Stimulated activated CD4-positive, alpha-beta T cell treated with anti-CD3 and anti-CD28 coated beads, Interleukin-4, amount 100 ng/mL, for 4 hours (primary cell): ENCODE measurements around the gene ST6GALNAC3.
"Not testable (repeated sequence)": the region's sequence is repeated elsewhere in the genome, so short reads cannot be mapped to it uniquely, and the experiment has no call there.

Source experiments
- DNase-seq, 2 experiments: peaks; one replicate each; pipeline ENCODE4 v3.0.0-alpha.2; 2020

Gene ST6GALNAC3

DNA sequence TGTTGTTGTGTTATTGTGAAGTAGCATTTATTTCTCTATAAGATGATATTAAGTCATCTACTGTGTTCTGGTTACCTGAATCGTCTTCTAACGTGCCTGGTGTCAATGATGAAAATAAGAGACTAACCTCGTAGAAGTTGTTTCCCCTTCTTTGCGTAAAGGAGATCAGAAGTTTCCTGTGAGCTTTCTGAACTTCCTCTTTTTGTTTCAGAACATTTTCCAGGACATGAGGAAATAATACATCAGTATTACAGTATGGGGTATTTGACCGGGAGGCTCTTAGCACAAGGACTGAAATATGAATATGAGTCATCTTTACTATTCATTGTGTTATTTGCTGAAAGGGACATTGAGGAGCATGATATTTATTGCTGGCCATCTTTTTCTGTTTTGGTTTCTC, 1.3 kb downstream of the ST6GALNAC3 start:
- DNase-seq: no peak

DNA sequence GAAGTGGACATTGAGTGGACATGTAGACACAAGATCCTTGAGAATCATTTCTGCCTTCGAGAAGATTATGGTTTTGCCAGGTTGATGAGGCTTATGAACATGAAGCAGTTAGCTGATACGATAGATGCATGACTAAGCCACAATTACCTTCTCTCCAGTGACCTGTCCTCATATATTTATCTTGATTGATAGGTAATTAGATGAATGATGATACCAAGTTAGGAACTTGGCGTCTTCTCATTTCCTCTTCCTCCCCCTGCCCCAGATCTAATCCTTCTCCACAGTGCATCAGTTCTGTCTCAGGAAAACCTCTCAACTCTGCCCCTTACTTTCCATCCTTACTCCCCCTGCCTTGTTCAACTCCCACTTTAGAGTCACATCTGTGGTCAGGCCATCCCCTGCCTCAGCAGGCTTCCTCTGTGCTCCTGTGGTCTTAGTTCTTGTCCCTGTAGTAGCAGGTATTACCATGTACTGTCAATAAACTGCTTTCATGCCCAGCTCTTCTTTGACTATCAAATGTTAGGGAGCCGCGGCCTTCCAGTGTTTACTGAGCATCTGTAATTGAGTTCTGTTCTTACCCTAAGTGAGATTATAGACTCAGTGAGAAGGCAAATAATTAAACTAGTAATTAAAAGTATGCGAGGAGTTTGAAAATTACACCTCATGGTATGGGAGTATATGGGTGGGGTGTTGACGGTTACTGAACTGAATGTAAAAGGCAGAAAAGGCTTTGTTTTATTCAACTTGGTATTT, 5.1 kb downstream of the ST6GALNAC3 start:
- no peak for DNase-seq

DNA sequence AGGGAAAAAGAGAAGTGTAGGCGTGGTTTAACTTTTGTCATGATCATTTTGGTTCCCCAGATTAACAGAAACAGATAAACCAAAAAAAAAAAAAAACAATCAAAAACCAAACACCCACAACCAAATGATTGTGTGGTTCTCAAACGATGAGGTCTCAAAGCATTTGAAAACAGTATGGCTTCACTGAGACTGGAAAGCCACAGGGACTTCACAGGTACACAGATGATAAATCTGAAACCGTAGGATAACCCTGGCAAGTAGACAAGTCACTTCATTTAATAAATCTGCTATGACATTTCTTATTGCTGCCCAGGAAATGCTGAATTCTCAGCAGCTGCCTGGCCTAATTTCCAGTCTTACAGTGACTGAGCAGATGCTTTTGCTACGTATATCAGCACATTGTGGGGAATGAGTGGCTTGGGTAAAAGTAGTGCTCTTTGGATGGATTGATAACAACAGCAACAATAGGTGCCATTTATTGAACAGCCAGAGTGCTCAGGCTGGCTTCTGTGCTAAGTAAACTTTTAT, 6.1 kb downstream of the ST6GALNAC3 start:
- DNase-seq: no peak

DNA sequence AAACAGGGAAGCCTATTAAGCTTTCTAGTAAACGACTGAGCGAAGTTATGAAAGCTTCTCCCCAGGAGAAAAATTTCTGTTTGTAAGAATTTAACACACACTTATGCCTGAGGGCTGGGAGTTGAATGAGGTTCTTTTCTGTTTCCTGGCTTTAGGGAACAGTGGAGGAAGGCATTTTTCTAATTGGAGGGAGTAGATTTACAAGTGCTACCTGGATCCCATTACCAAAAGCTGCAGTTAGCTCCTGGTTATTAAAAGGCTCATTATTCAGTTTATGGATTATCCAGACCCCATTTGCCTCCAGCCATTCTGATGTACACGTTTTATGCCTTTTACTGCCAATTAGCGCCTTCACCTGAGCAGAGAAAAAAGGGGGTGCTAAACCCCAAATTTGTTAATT, 7.5 kb downstream of the ST6GALNAC3 start:
- DNase-seq: no peak

DNA sequence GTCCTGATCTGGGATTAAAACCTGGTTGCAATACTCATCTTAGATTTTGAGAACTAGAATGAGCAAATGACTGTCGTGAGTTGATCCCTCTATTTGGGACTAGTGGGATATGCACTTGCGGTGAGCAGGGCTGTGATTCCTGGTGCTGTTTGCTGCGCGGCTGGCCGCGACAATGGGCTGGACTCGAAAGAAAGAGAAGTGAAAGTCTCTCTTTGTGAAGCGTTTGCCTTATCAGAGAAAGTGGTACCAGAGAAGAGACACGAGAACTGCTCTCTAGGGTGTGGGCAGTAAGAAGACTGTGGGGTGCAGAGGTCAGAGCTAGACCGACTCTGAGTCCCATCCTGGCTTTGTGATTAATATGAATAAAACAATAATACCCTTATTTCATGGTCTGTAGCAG, 8.6 kb downstream of the ST6GALNAC3 start:
- no peak for DNase-seq

DNA sequence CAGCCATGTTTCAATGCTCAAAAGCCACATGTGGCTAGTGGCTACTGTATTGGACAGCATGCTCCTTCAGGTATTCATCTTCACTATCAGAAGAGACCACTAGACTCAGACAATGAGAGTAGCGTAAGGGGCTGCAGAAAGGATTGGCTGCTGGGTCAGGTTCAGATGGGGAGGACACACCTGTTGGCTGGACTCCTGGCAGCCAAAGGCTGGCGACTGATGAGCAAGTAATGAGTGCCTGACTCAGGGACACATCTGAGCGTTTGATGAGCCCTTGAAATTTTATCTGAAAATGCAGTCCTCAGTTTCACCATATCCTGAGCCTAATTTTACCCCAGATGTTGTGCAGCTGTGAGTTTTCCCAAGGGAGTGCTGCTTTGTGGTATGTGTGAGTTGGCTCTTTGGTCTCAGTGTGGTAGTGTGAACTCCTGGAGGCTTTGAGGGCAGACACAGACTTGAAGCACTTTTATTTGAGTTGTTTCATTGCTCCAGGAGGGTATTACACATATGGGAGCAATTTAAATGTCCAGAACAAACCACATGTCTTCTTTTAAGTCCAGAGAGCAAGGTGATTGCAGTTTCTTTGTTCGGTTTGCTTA, 9.6 kb downstream of the ST6GALNAC3 start:
- DNase-seq: no peak

DNA sequence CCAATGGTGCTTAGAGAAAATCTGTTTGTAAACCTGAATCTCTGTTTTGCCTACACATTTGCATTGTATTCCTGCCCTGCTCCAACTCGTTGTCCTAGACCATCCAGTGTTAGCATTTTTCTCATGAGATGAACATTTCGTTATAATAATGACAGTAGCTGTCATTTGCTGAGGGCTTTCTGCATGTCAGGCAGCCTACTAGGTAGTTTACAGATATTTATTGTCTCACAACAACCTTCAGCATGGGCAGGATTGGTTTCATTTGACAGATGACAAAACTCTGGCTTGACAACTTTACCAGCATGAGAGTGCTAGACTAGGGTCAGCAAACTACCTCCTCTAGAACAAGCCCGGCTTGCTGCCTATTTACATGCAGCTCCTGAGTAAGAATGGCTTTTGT, 10.1 kb downstream of the ST6GALNAC3 start:
- no peak for DNase-seq

DNA sequence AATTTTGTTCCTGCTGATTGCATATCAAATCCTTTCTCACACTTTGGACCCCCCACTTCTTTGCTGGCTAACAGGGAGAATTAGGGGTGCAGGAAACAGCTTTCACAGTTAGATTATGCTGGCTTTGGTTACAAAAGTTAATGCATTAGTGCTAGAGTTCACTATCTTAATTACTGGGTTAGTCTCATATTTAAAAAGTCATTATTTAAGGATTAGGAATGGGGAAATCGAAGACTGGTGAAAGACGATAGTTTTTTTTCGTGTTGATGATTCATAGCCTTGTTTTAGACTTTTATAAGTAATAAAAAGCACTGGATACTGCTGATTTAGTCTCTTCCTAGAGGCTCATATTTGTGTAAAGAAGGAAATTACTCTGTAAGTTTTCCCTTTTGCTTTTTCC, 11.6 kb downstream of the ST6GALNAC3 start:
- DNase-seq: no peak

DNA sequence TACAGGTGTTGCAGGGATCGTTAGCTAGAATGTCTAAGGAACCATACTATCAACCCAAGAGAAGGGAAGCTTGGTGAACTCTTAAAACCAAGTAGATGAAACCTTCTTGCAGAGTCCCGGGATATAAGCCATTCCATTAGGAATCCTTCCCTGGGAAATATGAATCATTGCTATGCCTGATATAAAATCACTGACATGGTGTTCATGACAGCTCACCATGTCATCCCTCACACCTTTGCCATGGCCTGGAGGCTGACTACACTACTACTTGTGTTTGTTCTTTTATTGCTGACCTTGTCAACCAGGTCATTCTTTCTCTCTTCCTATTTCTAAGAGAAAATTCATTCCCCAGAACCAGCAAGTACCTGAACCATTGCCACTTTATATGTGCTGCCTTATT, 12.1 kb downstream of the ST6GALNAC3 start:
- DNase-seq: no peak

DNA sequence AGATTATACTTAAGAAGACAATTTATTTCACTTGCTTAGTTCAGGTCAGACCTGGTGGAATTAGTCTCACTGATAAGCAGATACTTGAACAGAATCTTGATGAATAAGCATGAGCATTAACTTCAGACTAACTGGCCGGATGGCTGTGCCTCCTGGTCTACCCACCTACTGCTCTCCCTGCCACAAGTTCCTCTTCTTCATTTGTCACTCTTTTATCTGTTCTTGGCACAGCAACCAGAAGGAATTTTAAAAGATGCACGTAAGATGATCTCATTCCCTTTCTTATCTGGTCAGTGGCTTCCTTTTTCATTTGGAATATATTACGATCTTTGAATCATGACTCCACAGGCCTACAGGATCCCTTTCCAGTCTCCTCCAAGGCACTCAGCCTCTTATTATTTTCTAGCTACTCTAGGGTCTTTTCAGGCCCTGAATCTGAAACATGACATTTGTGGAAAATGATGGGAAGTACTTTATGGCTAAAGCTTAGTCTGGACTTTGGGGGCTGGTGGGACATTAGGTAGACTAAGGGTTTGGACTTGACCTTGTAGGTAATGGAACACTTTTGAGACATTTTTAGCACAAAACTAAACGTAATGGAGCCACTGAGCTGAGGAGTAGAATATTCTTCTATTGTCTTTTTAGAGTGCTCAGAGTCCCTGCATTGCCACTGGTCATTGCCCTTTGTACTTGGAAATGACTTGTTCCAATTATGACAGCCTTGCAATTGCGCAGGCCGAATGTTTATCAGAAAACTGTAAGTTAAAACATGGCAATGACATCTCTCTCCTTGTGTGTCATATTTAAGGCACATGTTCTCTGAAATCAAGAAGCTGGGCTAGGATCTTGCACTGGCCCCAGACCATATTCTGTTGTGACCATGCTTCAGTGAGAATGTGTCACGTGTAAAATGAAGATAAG, 16.0 kb downstream of the ST6GALNAC3 start:
- no peak for DNase-seq

DNA sequence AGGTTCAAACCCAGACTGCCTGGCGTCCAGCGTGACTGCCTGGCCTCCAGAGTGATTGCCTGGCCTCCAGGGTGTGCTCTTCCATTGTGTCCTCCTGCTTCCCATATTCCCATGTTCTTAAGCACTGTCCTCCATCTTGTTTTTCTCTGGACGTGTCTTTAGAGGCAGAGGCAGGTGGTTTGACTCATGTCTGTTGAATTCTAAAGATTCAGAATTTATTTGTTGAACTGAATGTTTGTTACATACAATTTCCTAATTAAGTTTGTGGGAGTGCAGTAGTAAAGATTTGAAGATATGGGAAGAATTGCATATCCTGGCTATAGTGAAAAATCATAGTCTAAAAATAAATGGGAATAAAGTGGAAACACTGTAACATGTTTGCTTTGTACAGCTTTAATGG, 18.3 kb downstream of the ST6GALNAC3 start:
- DNase-seq: no peak

DNA sequence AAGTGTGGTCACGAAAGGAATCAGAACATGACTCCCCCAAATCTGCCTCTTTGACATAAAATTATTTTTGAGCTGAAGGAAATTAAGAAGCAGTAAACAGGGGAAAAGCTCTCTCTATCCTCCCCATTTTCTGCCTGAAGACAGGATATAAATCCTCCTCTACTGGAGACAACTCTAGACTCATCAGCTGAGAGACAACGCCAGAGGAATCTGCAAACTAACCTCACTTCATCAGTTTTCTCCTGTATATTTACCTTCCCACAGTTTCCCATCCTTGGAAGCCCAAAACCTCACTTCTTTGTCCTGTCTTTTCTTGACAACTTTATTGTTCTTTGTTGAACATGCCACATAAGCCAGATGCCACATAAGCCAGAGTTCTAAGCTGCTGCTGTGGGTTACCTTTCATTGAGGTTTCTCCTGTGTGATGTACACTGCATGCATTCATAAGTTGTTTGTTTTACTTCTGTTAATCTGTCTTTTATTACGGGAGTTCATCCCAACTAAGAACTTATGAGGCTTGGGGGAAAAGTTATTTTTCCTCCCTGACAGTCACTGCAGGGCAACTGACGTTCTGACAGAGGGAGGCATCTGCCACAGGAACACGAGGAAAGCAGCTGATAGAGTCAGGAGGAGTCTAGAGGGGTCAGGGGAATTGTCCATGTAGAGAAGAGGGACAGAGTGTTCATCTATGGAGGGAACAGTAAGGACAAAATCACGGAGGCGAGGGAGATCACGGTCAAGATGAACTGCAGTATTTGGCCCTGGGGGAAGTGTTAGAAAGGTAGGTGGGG, 19.2 kb downstream of the ST6GALNAC3 start:
- DNase-seq: no peak

DNA sequence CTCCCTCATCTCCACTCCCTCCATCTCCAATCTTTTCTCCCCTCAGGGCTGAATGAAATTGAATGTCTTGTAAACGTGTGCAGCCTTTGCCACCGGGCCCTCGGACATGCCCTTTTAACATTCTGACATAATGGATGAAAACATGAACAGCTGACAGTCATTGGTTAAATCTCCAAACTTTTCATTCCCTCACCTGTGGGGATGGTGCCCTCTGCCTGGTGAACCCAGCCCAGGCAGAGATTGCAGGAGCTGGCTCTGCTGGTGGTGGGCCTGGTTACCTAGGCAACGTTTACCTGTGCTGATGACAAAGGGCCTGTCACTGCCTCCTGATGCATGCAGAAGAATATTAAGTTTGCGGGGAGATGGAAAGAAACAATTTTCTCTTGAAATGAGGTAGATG, 21.3 kb downstream of the ST6GALNAC3 start:
- DNase-seq: no peak

DNA sequence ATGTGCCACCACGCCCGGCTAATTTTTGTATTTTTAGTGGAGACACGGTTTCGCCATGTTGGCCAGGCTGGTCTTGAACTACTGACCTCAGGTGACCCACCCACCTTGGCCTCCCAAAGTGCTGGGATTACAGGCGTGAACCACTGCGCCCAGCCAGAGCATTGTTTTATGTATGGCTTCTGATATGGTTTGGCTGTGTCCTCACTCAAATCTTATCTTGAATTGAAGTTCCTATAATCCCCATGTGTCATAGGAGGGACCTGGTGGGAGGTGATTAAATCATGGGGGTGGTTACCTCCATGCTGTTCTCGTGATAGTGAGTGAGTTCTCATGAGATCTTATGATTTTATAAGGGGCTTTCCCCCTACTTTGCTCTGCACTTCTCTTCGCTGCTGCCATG, 22.5 kb downstream of the ST6GALNAC3 start:
- DNase-seq: not testable (repeated sequence)

DNA sequence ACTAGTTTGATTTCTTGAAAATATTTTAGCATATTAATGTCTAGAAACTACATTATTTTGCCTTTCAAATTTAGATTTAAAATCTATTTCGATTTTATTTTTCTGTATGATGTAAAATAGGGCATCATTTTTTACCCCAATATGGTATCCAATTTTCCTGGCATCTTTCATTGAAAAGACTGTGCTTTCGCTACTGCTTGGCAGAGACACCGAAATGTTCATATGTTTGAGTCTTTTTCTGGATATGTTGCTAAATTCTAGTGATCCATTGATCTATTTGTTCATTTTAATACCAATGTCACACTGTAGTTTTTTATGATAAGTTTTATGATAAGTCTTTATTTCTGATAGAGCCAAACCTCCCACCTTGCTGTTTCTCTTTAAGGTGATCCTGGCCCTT, 24.3 kb downstream of the ST6GALNAC3 start:
- no peak for DNase-seq

DNA sequence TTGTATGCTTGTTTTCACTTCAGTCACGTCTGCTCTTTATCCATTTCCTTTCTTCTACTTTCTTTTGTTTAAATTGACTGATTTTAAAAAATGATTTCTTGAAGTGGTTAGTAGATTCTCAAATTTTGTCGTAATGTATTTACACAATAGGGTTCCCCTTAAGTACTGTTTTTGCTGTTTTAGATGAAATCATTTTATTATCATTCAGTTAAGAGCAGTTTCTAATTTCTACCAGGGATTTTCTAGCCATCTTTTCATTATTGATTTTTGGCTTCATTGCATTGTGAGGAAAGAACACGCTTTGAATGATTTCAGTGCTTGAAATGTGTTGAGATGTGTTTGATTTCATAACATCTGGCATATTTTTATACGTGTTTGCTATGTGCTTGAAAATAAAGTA, 27.0 kb downstream of the ST6GALNAC3 start:
- no peak for DNase-seq

DNA sequence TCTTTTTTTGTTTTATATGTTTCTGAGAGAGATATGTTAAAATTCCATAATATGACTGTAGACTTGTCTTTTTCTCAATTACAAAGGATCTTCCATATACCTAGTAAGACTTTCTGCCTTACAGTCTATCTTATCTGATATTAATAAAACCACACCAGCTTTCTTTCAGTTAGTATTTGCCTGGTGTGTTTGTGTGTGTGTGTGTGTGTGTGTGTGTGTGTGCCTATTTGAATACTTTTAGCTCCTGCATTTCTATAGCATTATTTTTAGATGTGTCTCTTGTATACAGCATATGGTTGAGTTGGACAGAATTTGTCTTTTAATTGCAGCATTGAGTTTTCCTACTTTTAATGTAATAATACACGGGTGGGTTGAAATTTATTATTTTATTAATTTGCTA, 27.5 kb downstream of the ST6GALNAC3 start:
- DNase-seq: no peak

DNA sequence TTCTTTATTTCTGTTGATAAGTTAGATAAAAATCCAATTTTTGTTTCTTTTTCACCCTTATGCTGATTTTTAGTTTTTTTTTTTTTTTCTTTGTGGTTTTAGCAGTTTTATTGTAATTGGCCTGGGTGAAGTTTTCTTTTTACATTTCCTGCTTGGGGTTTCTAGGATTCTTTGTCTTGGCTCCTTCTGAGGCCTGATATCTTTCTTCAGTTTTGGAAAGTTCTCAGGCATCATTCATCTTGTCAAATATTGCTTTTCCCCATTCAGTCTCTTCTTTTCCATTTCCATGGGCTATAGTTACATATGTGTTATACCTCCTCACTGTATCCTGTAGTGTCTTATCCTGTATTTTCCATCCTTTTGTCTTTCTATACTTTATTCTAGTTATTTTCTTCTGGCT, 28.5 kb downstream of the ST6GALNAC3 start:
- DNase-seq: no peak

DNA sequence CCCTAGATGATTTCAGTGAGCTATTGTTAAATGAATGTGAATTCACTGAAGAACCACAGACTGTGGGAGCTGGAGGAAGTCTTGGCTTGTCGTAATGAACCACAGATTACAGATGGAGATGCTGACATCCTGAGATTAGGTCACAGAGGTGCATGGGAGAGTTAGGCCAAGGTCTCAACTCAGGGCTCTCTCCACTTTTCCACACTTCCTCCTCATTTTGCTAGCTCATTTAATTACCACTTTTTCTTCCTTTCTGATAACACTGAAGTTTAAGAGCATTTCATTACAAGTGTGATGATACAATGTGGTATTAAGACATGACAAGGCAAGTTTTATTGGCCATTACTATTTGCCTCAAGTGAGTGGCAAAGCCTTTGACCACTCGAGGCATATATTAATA, 30.8 kb downstream of the ST6GALNAC3 start:
- DNase-seq: no peak

DNA sequence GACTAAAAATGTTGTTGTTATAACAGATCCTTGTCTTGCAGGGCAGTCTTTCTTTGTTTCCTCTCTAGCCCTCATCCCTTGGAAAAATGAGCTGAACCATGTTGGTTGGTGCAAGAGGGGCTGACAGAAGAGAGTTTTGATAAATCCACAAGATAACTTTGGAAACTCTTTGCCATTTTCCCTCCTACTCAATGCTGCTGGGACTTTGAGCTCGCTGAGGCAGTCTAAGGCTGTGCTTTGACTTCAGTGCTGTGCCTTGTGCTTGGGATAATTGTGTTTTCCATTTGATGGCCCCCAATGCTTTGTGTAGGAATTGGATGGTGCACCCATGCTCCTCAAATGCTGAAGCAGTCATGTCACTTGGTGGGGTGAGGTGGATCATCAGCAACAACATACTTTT, 31.7 kb downstream of the ST6GALNAC3 start:
- DNase-seq: no peak

DNA sequence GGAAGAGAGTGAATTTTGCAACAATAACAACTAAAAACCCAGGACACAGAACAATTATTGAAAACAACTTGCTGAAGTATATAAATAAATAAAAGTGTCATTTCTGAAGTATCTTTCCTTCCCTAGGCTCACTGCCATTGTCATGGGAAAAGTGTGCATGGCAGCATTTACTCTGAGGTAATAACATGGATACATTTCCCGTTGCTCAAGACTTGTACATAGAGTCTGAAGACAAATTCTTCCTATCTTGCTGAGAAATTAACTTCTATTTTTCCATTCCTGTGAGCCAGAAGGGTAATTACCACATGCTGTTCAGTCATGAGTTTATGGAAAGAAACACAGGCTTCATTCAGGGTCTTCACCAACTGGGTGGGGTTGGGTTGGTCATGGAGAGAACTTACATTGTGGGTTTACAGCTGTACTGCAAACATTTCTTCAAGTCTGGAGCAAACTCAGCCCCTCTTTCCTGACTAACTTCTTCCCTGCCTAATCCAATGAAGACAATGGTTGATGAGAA, 32.2 kb downstream of the ST6GALNAC3 start:
- DNase-seq: no peak

DNA sequence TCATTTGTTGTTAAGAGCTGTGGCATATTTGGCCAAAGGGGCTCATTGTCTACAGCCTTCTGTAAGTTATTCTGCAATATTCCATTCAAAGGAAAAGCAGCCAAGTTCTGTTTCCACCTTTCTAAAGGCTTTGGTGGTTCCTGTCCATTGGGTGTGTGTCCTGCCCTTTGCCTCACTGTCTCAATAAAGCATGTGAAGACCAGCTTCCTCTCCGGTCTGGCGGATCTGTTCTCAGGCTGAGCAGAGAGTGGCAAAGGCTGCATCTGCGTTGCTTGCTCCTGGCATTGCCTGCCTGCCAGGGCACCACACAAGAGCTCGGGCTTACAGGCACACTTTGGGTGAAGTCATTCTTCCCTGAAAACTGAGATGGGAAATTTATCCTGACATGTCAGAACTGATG, 34.9 kb downstream of the ST6GALNAC3 start:
- DNase-seq: no peak
